LNCAP (cell line): ENCODE results near the gene TMC6.

Source experiments
- CTCF ChIP-seq: fragments of 450-650 bp; IDR thresholded peaks from 2 replicates; pipeline ENCODE4 v1.5.1; 2017; ENCODE audit warnings: mild to moderate bottlenecking

Gene TMC6

DNA sequence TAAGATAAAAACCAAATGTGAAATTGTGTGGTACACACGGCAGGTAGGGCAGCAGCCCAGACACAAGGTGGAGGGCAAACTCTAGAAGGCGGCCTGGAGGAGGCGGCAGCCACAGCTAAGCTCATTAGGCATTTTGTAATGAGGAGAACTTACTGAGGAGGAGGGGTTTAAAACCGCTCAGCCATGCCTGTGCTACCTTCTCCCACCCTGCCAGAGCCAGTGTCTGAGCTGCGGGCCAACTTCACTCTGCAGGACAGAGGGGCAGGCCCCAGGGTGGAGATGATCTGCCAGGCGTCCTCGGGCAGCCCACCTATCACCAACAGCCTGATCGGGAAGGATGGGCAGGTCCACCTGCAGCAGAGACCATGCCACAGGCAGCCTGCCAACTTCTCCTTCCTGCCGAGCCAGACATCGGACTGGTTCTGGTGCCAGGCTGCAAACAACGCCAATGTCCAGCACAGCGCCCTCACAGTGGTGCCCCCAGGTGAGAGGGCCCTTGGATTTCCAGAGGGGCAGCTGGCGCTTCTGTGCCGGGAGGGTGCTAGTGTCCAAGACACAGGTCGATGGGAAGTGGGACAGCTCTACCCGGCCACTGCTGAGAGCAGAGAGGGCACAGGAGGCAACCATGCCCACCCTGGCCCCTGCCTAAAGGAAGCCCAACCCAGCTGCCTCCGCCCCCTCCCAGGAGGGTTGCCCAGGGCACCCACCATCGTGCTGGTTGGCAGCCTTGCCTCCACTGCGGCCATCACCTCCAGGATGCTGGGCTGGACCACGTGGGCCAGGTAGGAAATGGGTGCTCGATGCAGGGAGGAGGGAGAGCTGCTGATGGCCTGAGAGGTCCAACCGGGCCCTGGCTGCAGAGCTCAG, 35.6 kb upstream of the TMC6 start:
- no peak for TF ChIP-seq CTCF

DNA sequence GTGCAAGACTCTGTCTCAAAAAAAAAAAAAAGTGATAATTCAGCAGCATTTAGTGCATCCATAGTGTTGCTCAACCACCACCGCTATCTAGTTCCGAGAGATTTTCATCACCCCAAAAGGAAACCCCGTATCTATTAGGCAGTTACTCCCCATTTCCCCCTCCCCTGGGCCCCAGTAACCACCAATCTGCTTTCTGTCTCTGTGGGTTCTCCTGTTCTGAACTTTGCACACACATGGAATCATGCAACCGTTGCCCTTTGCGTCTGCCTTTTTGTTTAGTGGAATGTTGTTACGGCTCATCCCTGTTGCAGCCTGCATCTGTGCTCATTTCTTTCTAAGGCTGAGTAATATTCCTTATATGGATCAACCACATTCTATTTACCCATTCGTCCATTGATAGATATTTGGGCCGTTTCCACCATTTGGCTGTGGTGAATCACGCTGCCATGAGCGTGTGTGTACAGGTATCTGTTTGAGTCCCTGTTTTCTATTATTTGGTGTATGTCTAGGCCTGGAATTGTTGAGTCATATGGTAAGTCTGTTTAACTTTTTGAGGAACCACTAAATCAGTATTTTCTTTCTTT, 31.1 kb upstream of the TMC6 start:
- no peak for TF ChIP-seq CTCF

DNA sequence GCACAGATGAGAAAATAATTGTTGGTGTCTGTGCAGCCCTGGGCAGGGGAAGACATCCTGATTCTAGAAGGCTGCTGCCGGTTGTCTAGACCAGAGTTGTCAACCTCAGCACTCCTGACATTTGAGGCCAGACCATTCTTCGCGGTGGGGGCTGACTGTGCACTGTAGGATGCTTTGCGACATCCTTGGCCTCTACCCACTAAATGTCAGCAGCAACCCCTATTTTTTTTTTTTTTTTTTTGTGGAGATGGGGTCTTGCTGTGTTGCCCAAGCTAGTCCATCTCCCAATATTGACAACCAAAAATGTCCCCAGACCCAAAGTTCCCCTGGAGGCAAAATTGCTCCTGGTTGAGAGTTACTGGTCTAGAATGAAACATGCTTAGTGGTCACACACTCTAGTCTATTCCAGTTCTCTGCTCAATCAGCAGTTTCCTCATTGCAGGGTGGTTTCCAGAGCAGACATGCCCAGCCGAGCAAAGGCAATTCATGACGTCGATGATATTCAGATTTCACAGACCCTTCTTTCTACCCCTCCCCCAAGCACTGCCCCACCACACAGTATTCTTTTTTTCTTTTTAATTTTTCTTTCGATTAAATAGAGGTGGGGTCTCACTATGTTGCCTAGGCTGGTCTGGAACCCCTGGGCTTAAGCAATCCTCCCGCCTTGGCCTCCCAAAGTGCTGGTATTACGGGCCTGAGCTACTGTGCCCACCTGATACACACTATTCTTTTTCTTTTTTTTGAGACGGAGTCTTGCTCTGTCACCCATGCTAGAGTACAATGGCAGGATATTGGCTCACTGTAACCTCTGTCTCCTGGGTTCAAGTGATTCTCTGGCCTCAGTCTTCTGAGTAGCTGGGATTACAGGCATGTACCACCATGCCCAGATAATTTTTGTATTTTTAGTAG, 26.6 kb upstream of the TMC6 start:
- no peak for TF ChIP-seq CTCF

GRCh38 chr17:78151514-78152008, 23.0 kb upstream of the TMC6 start:
- TF ChIP-seq CTCF = no peak

- no peak for TF ChIP-seq CTCF
Observed at GRCh38 chr17:78148286-78149016, 19.9 kb upstream of the TMC6 start.

DNA sequence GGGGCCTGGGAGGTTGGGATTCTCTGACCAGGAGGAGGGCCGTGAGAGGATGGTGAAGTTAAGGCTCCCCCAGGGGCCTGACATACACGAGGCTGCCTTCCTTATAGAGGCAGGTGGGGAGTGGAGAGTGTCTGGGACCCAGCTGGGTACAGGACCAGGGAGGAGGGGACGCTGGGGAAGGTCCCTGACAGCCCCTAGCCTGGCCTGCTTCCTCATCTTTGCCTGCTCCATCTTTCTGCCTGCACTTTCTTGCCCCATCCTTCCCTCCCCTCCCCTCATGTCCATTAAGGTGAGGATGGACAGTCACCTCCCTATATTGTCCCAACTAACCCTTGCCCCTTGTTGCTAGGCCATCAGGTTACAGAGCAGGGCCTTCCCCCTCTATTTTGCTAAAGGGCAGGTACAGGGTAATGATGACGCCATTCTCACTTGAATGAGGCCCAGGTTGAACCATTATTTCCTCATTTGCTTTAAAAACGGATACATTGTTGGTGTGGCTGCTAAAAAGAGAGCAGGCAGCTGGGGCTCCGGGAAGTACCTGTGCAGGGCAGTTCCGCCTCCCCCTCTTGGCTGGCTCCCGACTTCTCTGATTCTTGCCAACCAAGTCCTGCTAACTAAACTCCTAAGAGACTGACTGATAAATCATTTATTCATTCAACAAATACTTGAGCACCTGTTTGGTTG, 18.9 kb upstream of the TMC6 start:
- TF ChIP-seq CTCF = no peak
